GM12801 (cell line): Measurements from ENCODE around the gene EMILIN3.

Experiments used
- CTCF ChIP-seq: IDR thresholded peaks from one replicate; pipeline ENCODE4 v1.5.1; 2011; ENCODE audit warnings: control low read depth; ENCODE audit not compliant: insufficient read length; ENCODE audit errors: extremely low read depth

The EMILIN3 gene

GRCh38 chr20:41366546-41367392 is at the start of gene EMILIN3:
TSS of gene EMILIN3 (minus strand) at chr20:41366818. CDS start at chr20:41366634, 184 bp downstream.
- no peak for TF ChIP-seq CTCF

- no peak for TF ChIP-seq CTCF
Observed at GRCh38 chr20:41415191-41415590, 48.6 kb upstream of the EMILIN3 start.

GRCh38 chr20:41413169-41413568 is 46.6 kb upstream of the EMILIN3 start:
- TF ChIP-seq CTCF: no peak

- TF ChIP-seq CTCF: no peak
Observed at GRCh38 chr20:41412324-41413120, 45.9 kb upstream of the EMILIN3 start.

GRCh38 chr20:41411391-41411847 is 44.8 kb upstream of the EMILIN3 start:
- TF ChIP-seq CTCF: no peak

GRCh38 chr20:41408986-41409385 is 42.4 kb upstream of the EMILIN3 start:
- TF ChIP-seq CTCF: no peak

GRCh38 chr20:41408156-41408794 is 41.7 kb upstream of the EMILIN3 start:
- no peak for TF ChIP-seq CTCF
